H1 (cell line): ENCODE measurements around the gene SMTN. TPM values are rescaled to one million over a fixed set of nuclear protein-coding genes. Genes with fewer than 3 reads are reported as not detected.

ENCODE experiments used
- CTCF ChIA-PET: fragments of 300-600 bp; sonication (Branson Sonifier 250); formaldehyde crosslinking; loops from one replicate; lab custom pipeline; 2021; ENCODE audit not compliant: partially characterized antibody; lab: Charles Lee
- POLR2A ChIA-PET: fragments of 300-600 bp; sonication (Branson Sonifier 250); formaldehyde crosslinking; loops from one replicate; lab custom pipeline; 2021; ENCODE audit warnings: inconsistent platforms; ENCODE audit not compliant: partially characterized antibody; lab: Charles Lee
- DNase-seq, 2 experiments: peaks; one replicate each; pipeline versions ENCODE4 v3.0.0 to v3.0.0-alpha.2; 2010 to 2022; ENCODE audit warnings: low spot score in 2 of 2, low read depth in 1 of 2, mixed read lengths in 1 of 2
- FAIRE-seq: peaks from 2 replicates; lab custom pipeline; 2011; peaks lifted over from hg19 to GRCh38; lab: Jason Lieb, UNC
- H2AFZ ChIP-seq: 2 replicates; pipeline ENCODE4 v1.8.1; 2012; ENCODE audit warnings: low read length, inconsistent platforms
- H2AK5ac ChIP-seq: 2 replicates; pipeline ENCODE4 v1.6.1; 2013; ENCODE audit warnings: low read depth, low read length
- H2BK120ac ChIP-seq: replicated peaks from 2 replicates; pipeline ENCODE3; 2013; ENCODE audit warnings: low read depth, low read length, inconsistent platforms
- H2BK12ac ChIP-seq: 2 replicates; pipeline ENCODE4 v1.6.1; 2013; ENCODE audit warnings: low read depth, low read length
- H2BK15ac ChIP-seq: 2 replicates; pipeline ENCODE4 v1.6.1; 2013; ENCODE audit warnings: low read length
- H2BK20ac ChIP-seq: 2 replicates; pipeline ENCODE4 v1.6.1; 2013; ENCODE audit warnings: low read length
- H2BK5ac ChIP-seq: 2 replicates; pipeline ENCODE4 v1.6.1; 2013; ENCODE audit warnings: low read depth, low read length
- H3K14ac ChIP-seq: 2 replicates; pipeline ENCODE4 v1.6.1; 2013; ENCODE audit warnings: inconsistent platforms; ENCODE audit not compliant: insufficient read length
- H3K18ac ChIP-seq: 2 replicates; pipeline ENCODE4 v1.6.1; 2013; ENCODE audit warnings: low read length; ENCODE audit errors: extremely low read depth
- H3K23ac ChIP-seq: 2 replicates; pipeline ENCODE4 v1.6.1; 2013; ENCODE audit warnings: inconsistent platforms; ENCODE audit not compliant: insufficient read length
- H3K23me2 ChIP-seq: 2 replicates; pipeline ENCODE4 v1.6.1; 2013; ENCODE audit warnings: low read depth, low read length
- H3K27ac ChIP-seq: 2 replicates; pipeline ENCODE4 v1.6.1; 2011; ENCODE audit warnings: low read depth, low read length, inconsistent platforms
- H3K27me3 ChIP-seq, 4 experiments: replicated peaks in 1 of 4; 1 replicate in 1 of 4; 2 replicates in 3 of 4; pipeline versions ENCODE4 v1.6.1 to v1.8.1; 2011 to 2013; ENCODE audit warnings: low read length in 3 of 4, mild to moderate bottlenecking in 3 of 4, inconsistent platforms in 2 of 4, mixed read lengths in 2 of 4, moderate library complexity in 1 of 4; ENCODE audit not compliant: control insufficient read depth in 3 of 4, insufficient read depth in 3 of 4; ENCODE audit errors: extremely low read depth in 1 of 4
- H3K36me3 ChIP-seq, 4 experiments: 2 replicates each; pipeline versions ENCODE4 v1.6.1 to v1.8.1; 2011 to 2013; ENCODE audit warnings: mild to moderate bottlenecking in 4 of 4, low read length in 3 of 4, moderate library complexity in 2 of 4, control low read depth in 1 of 4, inconsistent platforms in 1 of 4; ENCODE audit not compliant: insufficient read depth in 4 of 4, control insufficient read depth in 2 of 4
- H3K4ac ChIP-seq: replicated peaks from 2 replicates; pipeline ENCODE3; 2013; ENCODE audit warnings: low read length, low read depth, mixed read lengths, inconsistent platforms; ENCODE audit not compliant: insufficient read length
- H3K4me1 ChIP-seq, 4 experiments: replicated peaks in 1 of 4; 1 replicate in 1 of 4; 2 replicates in 3 of 4; pipeline versions ENCODE4 v1.6.1 to v1.8.1; 2011 to 2013; ENCODE audit warnings: low read length in 3 of 4, inconsistent platforms in 2 of 4, mixed read lengths in 1 of 4; ENCODE audit not compliant: insufficient read depth in 4 of 4, control insufficient read depth in 3 of 4
- H3K4me2 ChIP-seq, 2 experiments: 2 replicates each; pipeline versions ENCODE4 v1.6.1 to v1.8.1; 2011 to 2013; ENCODE audit warnings: low read depth in 2 of 2, low read length in 2 of 2, control low read depth in 1 of 2, inconsistent platforms in 1 of 2, mild to moderate bottlenecking in 1 of 2; ENCODE audit not compliant: insufficient read depth in 1 of 2
- H3K4me3 ChIP-seq, 4 experiments: fragments of 200-600, 300-600 bp in 1 of 4; sonication (generic), shearing (Covaris generic), sonication (Bioruptor Twin) in 1 of 4; 2 replicates each; pipeline versions ENCODE4 v1.5.1 to v1.8.1; 2011 to 2016; ENCODE audit warnings: low read length in 4 of 4, low read depth in 3 of 4, control low read depth in 2 of 4, inconsistent platforms in 2 of 4, mild to moderate bottlenecking in 2 of 4, mixed read lengths in 1 of 4, moderate library complexity in 1 of 4; ENCODE audit not compliant: insufficient read depth in 2 of 4; ENCODE audit errors: extremely low read depth in 1 of 4
- H3K56ac ChIP-seq: replicated peaks from 2 replicates; pipeline ENCODE3; 2013; ENCODE audit warnings: low read depth, mild to moderate bottlenecking, mixed read lengths, low read length, inconsistent platforms; ENCODE audit not compliant: insufficient read length
- H3K79me1 ChIP-seq: 2 replicates; pipeline ENCODE4 v1.6.1; 2013; ENCODE audit warnings: low read depth, low read length, control low read depth
- H3K79me2 ChIP-seq, 2 experiments: 2 replicates each; pipeline versions ENCODE4 v1.6.1 to v1.8.1; 2012 to 2013; ENCODE audit warnings: low read length in 2 of 2, mild to moderate bottlenecking in 2 of 2, inconsistent platforms in 1 of 2; ENCODE audit not compliant: insufficient read depth in 2 of 2, control insufficient read depth in 1 of 2
- H3K9ac ChIP-seq, 4 experiments: replicated peaks in 1 of 4; 1 replicate in 1 of 4; 2 replicates in 3 of 4; pipeline versions ENCODE4 v1.6.1 to v1.8.1; 2011 to 2013; ENCODE audit warnings: low read depth in 3 of 4, low read length in 3 of 4, control low read depth in 2 of 4, mild to moderate bottlenecking in 2 of 4, moderate library complexity in 2 of 4, inconsistent platforms in 1 of 4; ENCODE audit errors: extremely low read depth in 1 of 4
- H3K9me3 ChIP-seq, 2 experiments: 2 replicates each; pipeline versions ENCODE4 v1.6.1 to v1.8.1; 2012 to 2013; ENCODE audit warnings: mild to moderate bottlenecking in 2 of 2, moderate library complexity in 2 of 2, control low read depth in 1 of 2, inconsistent platforms in 1 of 2, low read depth in 1 of 2, low read length in 1 of 2, mixed read lengths in 1 of 2; ENCODE audit not compliant: insufficient read depth in 2 of 2
- H4K20me1 ChIP-seq, 2 experiments: replicated peaks in 1 of 2; 2 replicates each; pipeline versions ENCODE3 to v1.8.1; 2011 to 2013; ENCODE audit warnings: inconsistent platforms in 2 of 2, low read length in 2 of 2, mild to moderate bottlenecking in 1 of 2; ENCODE audit not compliant: insufficient read depth in 2 of 2, control insufficient read depth in 1 of 2
- H4K5ac ChIP-seq: 2 replicates; pipeline ENCODE4 v1.6.1; 2013; ENCODE audit warnings: low read length, low read depth, mixed read lengths, inconsistent platforms; ENCODE audit not compliant: insufficient read length
- H4K8ac ChIP-seq: 2 replicates; pipeline ENCODE4 v1.8.0; 2013; ENCODE audit warnings: mild to moderate bottlenecking, moderate library complexity, low read length, inconsistent platforms; ENCODE audit not compliant: insufficient read depth; ENCODE audit errors: extremely low read depth
- H4K91ac ChIP-seq: replicated peaks from 2 replicates; pipeline ENCODE3; 2013; ENCODE audit warnings: low read length, mixed read lengths, inconsistent platforms; ENCODE audit not compliant: insufficient read length
- ATF2 ChIP-seq: IDR thresholded peaks from 2 replicates; pipeline ENCODE4 v1.6.1; 2012; ENCODE audit warnings: low read length, inconsistent platforms
- BCL11A ChIP-seq, 2 experiments: IDR thresholded peaks; one replicate each; pipeline ENCODE4 v1.6.1; 2011; ENCODE audit warnings: low read depth in 2 of 2, low read length in 2 of 2, mild to moderate bottlenecking in 2 of 2
- HDAC2 ChIP-seq, 2 experiments: fragments of 300-600 bp in 1 of 2; sonication (generic) in 1 of 2; IDR thresholded peaks; 2 replicates each; pipeline ENCODE4 v1.6.1; 2011 to 2012; ENCODE audit warnings: low read depth in 2 of 2, low read length in 2 of 2, mild to moderate bottlenecking in 2 of 2, moderate library complexity in 2 of 2, borderline replicate concordance in 1 of 2, inconsistent platforms in 1 of 2
- JUND ChIP-seq: IDR thresholded peaks from 2 replicates; pipeline ENCODE4 v1.6.1; 2011; ENCODE audit warnings: mild to moderate bottlenecking, improper control_type of control experiment, low read length
- RNF2 ChIP-seq: fragments of 200-900, 300-1000 bp; sonication (generic); IDR thresholded peaks from 2 replicates; pipeline ENCODE4 v1.7.1; 2016; ENCODE audit warnings: borderline replicate concordance, low read depth, mild to moderate bottlenecking, antibody characterized with exemption, low read length; ENCODE audit not compliant: poor library complexity, severe bottlenecking; ENCODE audit errors: missing control alignments
- SAP30 ChIP-seq: fragments of 300-600 bp; sonication (generic); IDR thresholded peaks from 2 replicates; pipeline ENCODE4 v1.7.1; 2012; ENCODE audit warnings: low read length, moderate library complexity, mild to moderate bottlenecking, inconsistent platforms; ENCODE audit not compliant: insufficient read depth, insufficient replicate concordance
- SP1 ChIP-seq: IDR thresholded peaks from 2 replicates; pipeline ENCODE4 v1.6.1; 2011; ENCODE audit warnings: low read depth, low read length
- SUZ12 ChIP-seq: fragments of 200-600 bp; sonication (generic); IDR thresholded peaks from 2 replicates; pipeline ENCODE4 v1.6.1; 2012; ENCODE audit warnings: mild to moderate bottlenecking, inconsistent platforms, low read length, moderate library complexity, mixed read lengths
- WGBS, 2 experiments: shearing (Covaris generic) in 1 of 2; methylation state at CpG; one replicate each; pipeline versions ENCODE4 v1.1.6 to v1.1.7; 2013 to 2015; ENCODE audit warnings: low lambda C conversion rate in 2 of 2, mixed read lengths in 2 of 2, inconsistent platforms in 1 of 2, low coverage in 1 of 2, missing lambda C conversion rate in 1 of 2; ENCODE audit not compliant: insufficient replicate concordance in 2 of 2, insufficient coverage in 1 of 2, insufficient read length in 1 of 2; ENCODE audit errors: extremely low coverage in 1 of 2, missing lambda C conversion rate in 1 of 2; 5-methylcytosine and 5-hydroxymethylcytosine counted together
- polyA plus RNA-seq, 7 experiments: library from polyadenylated mRNA; depleted of rRNA in 3 of 7; stranded (reverse) in 5 of 7; unstranded in 2 of 7; fragments of >200 nt in 5 of 7; fragments of 200-250 nt in 2 of 7; gene quantifications; 1 replicate in 5 of 7; 2 replicates in 1 of 7; 4 replicates in 1 of 7; pipeline versions ENCODE4 v1.2.1 to v1.2.3, GENCODE V29; 2011 to 2013; ENCODE audit warnings: missing spikeins in 2 of 7, mixed read lengths in 2 of 7
- total RNA-seq: library from RNA; stranded (reverse); fragmentation: NEBNext Ultra II Directional; extraction: Animal tissue kit (Norgen Biotek cat#: 25700); gene quantifications from 2 replicates; pipeline ENCODE4 v1.2.1, GENCODE V29; 2021
- TF ChIP-seq, protein P1 (sequence below): IDR thresholded peaks from 2 replicates; pipeline ENCODE4 v1.6.1; 2011; ENCODE audit warnings: low read length, improper control_type of control experiment

The SMTN gene
- total and polyA plus RNA-seq, 2 of the 8 experiments (the other 6 are each of a cell fraction or from before 2014, with no cell fraction given) = 12.3 to 20.8 TPM

- Histone ChIP-seq H3K36me3 (no peaks in the 10 kb centered on the region), H3K27ac (no peak overlapping the region), H3K9me3 (no peaks in the 10 kb centered on the region), H2BK5ac (no peak overlapping the region), H2AK5ac (0 out of 2 replicates have a peak overlapping the region, but pooled peaks have one; percentile 75), H2BK15ac (0 out of 2 replicates have a peak overlapping the region, but pooled peaks have one; percentile 98), H3K79me2 (no peaks in the 10 kb centered on the region), H2AFZ (no peak overlapping the region), H2BK12ac (0 out of 2 replicates have a peak overlapping the region, but pooled peaks have one; percentile 76), H4K8ac (no peak overlapping the region), H3K23me2 (no peaks in the 10 kb centered on the region; the same call in 1 of the 2 replicates), H3K27me3 (no peaks in the 10 kb centered on the region; a peak in 1 of 7 replicates), H3K18ac (no peak overlapping the region), H3K14ac (no peak overlapping the region), H3K4me3 (no peak overlapping the region), H3K9ac (no peak overlapping the region), H4K5ac (no peak overlapping the region), H2BK120ac (no peak overlapping the region), H3K56ac (no peak overlapping the region), H4K91ac (no peak overlapping the region), H3K79me1 (no peaks in the 10 kb centered on the region), H3K4me1 (peaks cover 0 to 18% (median 7%) of the 10 kb centered on the region in 4 experiments; a peak in 6 of 7 replicates), H4K20me1 (no peaks in the 10 kb centered on the region), H3K23ac (no peak overlapping the region), H3K4me2 (peak overlapping the region in 1 of 2 experiments; percentile 51; a peak in 1 of 4 replicates), H2BK20ac (no peak overlapping the region), H3K4ac (no peak overlapping the region)
- 81% methylated on average over 2 of the region's 2 CpGs; no CpG with 5 or more reads in 1 of the 2 experiments for WGBS, 2 experiments
- CTCF ChIA-PET = interaction anchor here (0.7 to 2.0 kb wide), 8 partner anchors 9 to 33 kb away, joined by 3 to 10 read pairs (median 3); partner anchors contain the start of gene SELENOM
- POLR2A ChIA-PET = interaction anchor here (0.8 to 1.8 kb wide), 3 partner anchors 13 to 37 kb away, joined by 5 to 9 read pairs (median 5); no protein-coding TSS in a partner anchor
- FAIRE-seq (no peak), DNase-seq (no peak)
- TF ChIP-seq SAP30 (no peak), SUZ12 (no peak), HDAC2 (IDR thresholded peaks at IDR 0.05; ENCODE audit: borderline replicate concordance in 1 of 2, low read depth in 2 of 2, low read length in 2 of 2) (no peak), RNF2 (no peak), SP1 (no peak), BCL11A (IDR thresholded peaks at IDR 0.05; ENCODE audit: low read depth in 2 of 2, low read length in 2 of 2) (no peak), ATF2 (no peak), JUND (no peak)
- TF ChIP-seq, protein P1, sequence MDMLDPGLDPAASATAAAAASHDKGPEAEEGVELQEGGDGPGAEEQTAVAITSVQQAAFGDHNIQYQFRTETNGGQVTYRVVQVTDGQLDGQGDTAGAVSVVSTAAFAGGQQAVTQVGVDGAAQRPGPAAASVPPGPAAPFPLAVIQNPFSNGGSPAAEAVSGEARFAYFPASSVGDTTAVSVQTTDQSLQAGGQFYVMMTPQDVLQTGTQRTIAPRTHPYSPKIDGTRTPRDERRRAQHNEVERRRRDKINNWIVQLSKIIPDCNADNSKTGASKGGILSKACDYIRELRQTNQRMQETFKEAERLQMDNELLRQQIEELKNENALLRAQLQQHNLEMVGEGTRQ = no peak
Observed at GRCh38 chr22:31122196-31122531, 41.0 kb downstream of the SMTN start.
